Erythroblast (primary cell): Measurements from ENCODE around the gene OR2L3.

Experiments used
- GATA1 ChIP-seq: IDR thresholded peaks from 2 replicates; pipeline ENCODE4 v1.6.1; 2011; ENCODE audit warnings: low read depth, mild to moderate bottlenecking, control low read depth, low read length, moderate library complexity
- POLR2A ChIP-seq: IDR thresholded peaks from 2 replicates; pipeline ENCODE4 v1.6.1; 2011; ENCODE audit warnings: mild to moderate bottlenecking, low read length

- no peak for TF ChIP-seq POLR2A
- TF ChIP-seq GATA1: no peak
Observed at GRCh38 chr1:248046536-248046935, at the start of gene OR2L3.
